SK-N-DZ (cell line): ENCODE results near the gene CD160.
"Not testable (repeated sequence)": the region's sequence is repeated elsewhere in the genome, so short reads cannot be mapped to it uniquely, and the experiment has no call there.

Experiments
- DNase-seq: peaks from one replicate; pipeline ENCODE4 v3.0.0-alpha.2; 2015; ENCODE audit warnings: low spot score

The CD160 gene

GRCh38 chr1:145708063-145708462, 11.2 kb upstream of the CD160 start:
- DNase-seq, result peak; percentile 57

- no peak for DNase-seq
These were observed 8.8 kb upstream of the CD160 start for GRCh38 chr1:145710291-145711027.

GRCh38 chr1:145711213-145711651, 8.1 kb upstream of the CD160 start:
- DNase-seq, result no peak

- DNase-seq, result no peak
These were observed 4.7 kb upstream of the CD160 start for GRCh38 chr1:145714524-145715111.

- no peak for DNase-seq
These were observed 2.5 kb upstream of the CD160 start for GRCh38 chr1:145716641-145717345.

GRCh38 chr1:145717833-145718232, 1.5 kb upstream of the CD160 start:
- DNase-seq, result no peak

- not testable (repeated sequence) for DNase-seq
These were observed 834 bp upstream of the CD160 start for GRCh38 chr1:145718465-145718864.

- no peak for DNase-seq
These were observed 1.2 kb downstream of the CD160 start for GRCh38 chr1:145720556-145720877.

- peak; percentile 70 for DNase-seq
These were observed 1.8 kb downstream of the CD160 start for GRCh38 chr1:145720878-145721671.

GRCh38 chr1:145726193-145726592, 6.9 kb downstream of the CD160 start:
- DNase-seq, result not testable (repeated sequence)

- no peak for DNase-seq
These were observed 9.9 kb downstream of the CD160 start for GRCh38 chr1:145729196-145729595.

- DNase-seq, result no peak
These were observed 10.6 kb downstream of the CD160 start for GRCh38 chr1:145729666-145730436.

GRCh38 chr1:145730467-145730866, 11.2 kb downstream of the CD160 start:
- DNase-seq, result no peak

GRCh38 chr1:145730900-145731299, 11.6 kb downstream of the CD160 start:
- no peak for DNase-seq

GRCh38 chr1:145736191-145736590, 16.9 kb downstream of the CD160 start:
- no peak for DNase-seq

- no peak for DNase-seq
These were observed 21.0 kb downstream of the CD160 start for GRCh38 chr1:145740269-145740668.

GRCh38 chr1:145747398-145748247, 28.3 kb downstream of the CD160 start:
- no peak for DNase-seq

GRCh38 chr1:145750426-145750825, 31.1 kb downstream of the CD160 start:
- no peak for DNase-seq

- no peak for DNase-seq
These were observed 32.3 kb downstream of the CD160 start for GRCh38 chr1:145751491-145752037.

- DNase-seq, result no peak
These were observed 38.1 kb downstream of the CD160 start for GRCh38 chr1:145757420-145757819.
